HL-60 (cell line): Measurements from ENCODE around the gene POMP.

Source experiments
- CTCF ChIP-seq: IDR thresholded peaks from one replicate; pipeline ENCODE4 v1.5.1; 2011; ENCODE audit warnings: low read length, control low read depth, inconsistent platforms; ENCODE audit not compliant: insufficient read depth
- GABPA ChIP-seq: IDR thresholded peaks from 2 replicates; pipeline ENCODE4 v1.6.1; 2012; ENCODE audit warnings: low read depth
- POLR2AphosphoS5 ChIP-seq: IDR thresholded peaks from 2 replicates; pipeline ENCODE4 v1.6.1; 2012; ENCODE audit warnings: low read depth
- REST ChIP-seq: IDR thresholded peaks from 2 replicates; pipeline ENCODE4 v1.6.1; 2012; ENCODE audit warnings: low read depth; ENCODE audit not compliant: insufficient replicate concordance
- SPI1 ChIP-seq: IDR thresholded peaks from 2 replicates; pipeline ENCODE4 v1.6.1; 2012; ENCODE audit warnings: low read depth, mild to moderate bottlenecking, borderline replicate concordance

- TF ChIP-seq POLR2AphosphoS5, result no peak
- TF ChIP-seq REST, result no peak
- TF ChIP-seq CTCF, result no peak
- TF ChIP-seq GABPA, result no peak
- TF ChIP-seq SPI1, result no peak
Measured at GRCh38 chr13:28638756-28639155, 20.2 kb upstream of the POMP start.
